ENCODE results near the gene UBE2D2. TPM values are rescaled to one million over a fixed set of nuclear protein-coding genes. Genes with fewer than 3 reads are reported as not detected.
"Not testable (repeated sequence)": the region's sequence is repeated elsewhere in the genome, so short reads cannot be mapped to it uniquely, and the experiment has no call there.

The UBE2D2 gene
- total RNA-seq, 1 experiment from 2014 or later: 115 TPM

GRCh38 chr5:139597134-139597533 lies 36.0 kb downstream of the UBE2D2 start:
- ChIA-PET POLR2A (ENCODE audit: unreplicated experiment) (no interaction called here), CTCF (no interaction called here)
- Histone ChIP-seq H3K36me3 (ENCODE audit: low read depth) (peaks cover 14% of the 10 kb centered on the region; the same call in 1 of the 2 replicates), H3K4me3 (no peak overlapping the region), H3K4me1 (replicated peaks; ENCODE audit: insufficient read depth) (peaks cover 24% of the 10 kb centered on the region), H4K20me1 (ENCODE audit: insufficient read depth) (peaks cover 46% of the 10 kb centered on the region), H3K9me3 (ENCODE audit: insufficient read depth, low read depth) (no peaks in the 10 kb centered on the region), H3K79me2 (ENCODE audit: low read depth) (peaks cover 83% of the 10 kb centered on the region), H3F3A (ENCODE audit: insufficient read depth, low read depth) (peaks cover 35% of the 10 kb centered on the region), H2AFZ (no peak overlapping the region), H3K9me2 (ENCODE audit: insufficient read depth) (no peaks in the 10 kb centered on the region), H3K27me3 (ENCODE audit: insufficient read depth, low read depth) (no peaks in the 10 kb centered on the region), H3K4me2 (no peak overlapping the region), H3K27ac (no peak overlapping the region; the same call in 1 of the 2 replicates)
- no TSS peak for BruUV-seq (replicated peaks)
- DNase-seq: no peak
- TF ChIP-seq, protein P1, sequence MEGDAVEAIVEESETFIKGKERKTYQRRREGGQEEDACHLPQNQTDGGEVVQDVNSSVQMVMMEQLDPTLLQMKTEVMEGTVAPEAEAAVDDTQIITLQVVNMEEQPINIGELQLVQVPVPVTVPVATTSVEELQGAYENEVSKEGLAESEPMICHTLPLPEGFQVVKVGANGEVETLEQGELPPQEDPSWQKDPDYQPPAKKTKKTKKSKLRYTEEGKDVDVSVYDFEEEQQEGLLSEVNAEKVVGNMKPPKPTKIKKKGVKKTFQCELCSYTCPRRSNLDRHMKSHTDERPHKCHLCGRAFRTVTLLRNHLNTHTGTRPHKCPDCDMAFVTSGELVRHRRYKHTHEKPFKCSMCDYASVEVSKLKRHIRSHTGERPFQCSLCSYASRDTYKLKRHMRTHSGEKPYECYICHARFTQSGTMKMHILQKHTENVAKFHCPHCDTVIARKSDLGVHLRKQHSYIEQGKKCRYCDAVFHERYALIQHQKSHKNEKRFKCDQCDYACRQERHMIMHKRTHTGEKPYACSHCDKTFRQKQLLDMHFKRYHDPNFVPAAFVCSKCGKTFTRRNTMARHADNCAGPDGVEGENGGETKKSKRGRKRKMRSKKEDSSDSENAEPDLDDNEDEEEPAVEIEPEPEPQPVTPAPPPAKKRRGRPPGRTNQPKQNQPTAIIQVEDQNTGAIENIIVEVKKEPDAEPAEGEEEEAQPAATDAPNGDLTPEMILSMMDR (conservative IDR thresholded peaks at IDR 0.05): no peak
- TF ChIP-seq EZH2 (IDR thresholded peaks at IDR 0.05; ENCODE audit: low read depth): no peak
- intact Hi-C loops (cut with micrococcal nuclease; ENCODE audit: unreplicated experiment): no loop called here

DNA sequence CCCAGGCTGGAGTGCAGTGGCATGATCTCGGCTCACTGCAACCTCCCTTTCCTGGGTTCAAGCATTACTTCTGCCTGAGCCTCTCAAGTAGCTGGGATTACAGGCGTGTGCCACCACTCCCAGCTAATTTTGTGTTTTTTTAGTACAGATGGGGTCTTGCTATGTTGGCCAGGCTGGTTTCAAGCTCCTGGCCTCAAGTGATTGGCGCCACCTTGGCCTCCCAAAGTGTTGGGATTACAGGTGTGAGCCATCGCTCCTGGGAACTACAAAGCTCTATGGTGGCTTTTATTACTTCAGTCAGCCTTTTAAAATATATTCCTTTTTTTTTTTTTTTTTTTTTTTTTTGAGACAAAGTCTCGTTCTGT lies 37.4 kb downstream of the UBE2D2 start:
- H2AFZ ChIP-seq; H3K9me2 ChIP-seq (ENCODE audit: insufficient read depth); H3K4me2 ChIP-seq; H3K4me3 ChIP-seq; BruUV-seq (replicated peaks); intact Hi-C loops (cut with micrococcal nuclease; ENCODE audit: unreplicated experiment); H3K27ac ChIP-seq; DNase-seq; POLR2A ChIA-PET (ENCODE audit: unreplicated experiment); H3K27me3 ChIP-seq (ENCODE audit: insufficient read depth, low read depth); H3K9me3 ChIP-seq (ENCODE audit: insufficient read depth, low read depth): not testable (repeated sequence)
- CTCF ChIA-PET: interaction anchor here (0.7 kb wide), 1 partner anchor 1419 kb away, joined by 10 read pairs; no protein-coding TSS in a partner anchor
- Histone ChIP-seq H3K36me3 (ENCODE audit: low read depth) (peaks cover 14% of the 10 kb centered on the region; the same call in 1 of the 2 replicates), H3K4me1 (replicated peaks; ENCODE audit: insufficient read depth) (peaks cover 16% of the 10 kb centered on the region), H3K79me2 (ENCODE audit: low read depth) (peaks cover 84% of the 10 kb centered on the region), H3F3A (ENCODE audit: insufficient read depth, low read depth) (peaks cover 36% of the 10 kb centered on the region), H4K20me1 (ENCODE audit: insufficient read depth) (peaks cover 44% of the 10 kb centered on the region)

DNA sequence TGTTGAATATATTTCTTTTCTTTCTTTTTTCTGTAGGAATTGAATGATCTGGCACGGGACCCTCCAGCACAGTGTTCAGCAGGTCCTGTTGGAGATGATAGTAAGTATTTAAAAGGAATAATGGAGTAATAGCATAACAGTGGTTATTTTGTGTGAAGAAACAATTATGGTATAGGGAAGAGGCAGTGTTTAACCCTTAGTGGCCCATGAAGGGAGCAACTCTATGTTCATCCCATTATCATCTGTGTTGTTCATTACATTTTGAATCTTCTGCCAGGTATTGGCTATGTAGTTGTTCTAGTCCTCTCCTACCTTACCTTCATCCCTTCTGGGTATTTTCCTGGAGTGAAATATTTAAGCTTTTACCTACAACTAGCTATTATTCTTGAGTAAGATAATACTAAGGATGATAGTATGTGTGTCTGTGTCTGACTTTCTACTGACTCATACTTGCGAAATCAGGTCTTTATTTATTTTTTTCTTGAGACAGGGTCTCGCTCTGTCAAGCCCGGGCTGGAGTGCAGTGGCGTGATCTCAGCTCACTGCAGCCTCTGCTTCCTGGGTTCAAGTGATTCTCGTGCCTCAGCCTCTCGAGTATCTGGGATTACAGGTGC lies 39.3 kb downstream of the UBE2D2 start:
- Histone ChIP-seq H3K79me2 (ENCODE audit: low read depth) (peaks cover 66% of the 10 kb centered on the region), H4K20me1 (ENCODE audit: insufficient read depth) (peaks cover 41% of the 10 kb centered on the region)

More for the DNA sequence above, 39.3 kb downstream of the UBE2D2 start:
- no peak for TF ChIP-seq EZH2 (IDR thresholded peaks at IDR 0.05; ENCODE audit: low read depth)
- TF ChIP-seq, protein P1 (conservative IDR thresholded peaks at IDR 0.05): no peak
- no peak overlapping the region for H3K4me3 ChIP-seq
- no peaks in the 10 kb centered on the region for H3K27me3 ChIP-seq (ENCODE audit: insufficient read depth, low read depth)
- no TSS peak for BruUV-seq (replicated peaks)
- ChIA-PET CTCF (interaction anchor here (0.6 kb wide), 1 partner anchor 731 kb away, joined by 4 read pairs; no protein-coding TSS in a partner anchor), POLR2A (ENCODE audit: unreplicated experiment) (no interaction called here)
- DNase-seq: no peak
- H3K4me1 ChIP-seq (replicated peaks; ENCODE audit: insufficient read depth): peaks cover 9% of the 10 kb centered on the region; the same call in 1 of the 2 replicates
- no peak overlapping the region for H3K4me2 ChIP-seq
- peaks cover 40% of the 10 kb centered on the region for H3F3A ChIP-seq (ENCODE audit: insufficient read depth, low read depth)
- no peak overlapping the region for H3K27ac ChIP-seq
- no peak overlapping the region for H2AFZ ChIP-seq
- intact Hi-C loops (cut with micrococcal nuclease; ENCODE audit: unreplicated experiment): no loop called here
- no peaks in the 10 kb centered on the region for H3K9me2 ChIP-seq (ENCODE audit: insufficient read depth)
- H3K36me3 ChIP-seq (ENCODE audit: low read depth): peaks cover 14% of the 10 kb centered on the region; the same call in 1 of the 2 replicates
- H3K9me3 ChIP-seq (ENCODE audit: insufficient read depth, low read depth): no peaks in the 10 kb centered on the region

Measured in PC-9 (cell line).